ENCODE measurements around the gene LENG9. TPM values are rescaled to one million over a fixed set of nuclear protein-coding genes. Genes with fewer than 3 reads are reported as not detected.

Gene LENG9
- total RNA-seq, 1 donor from 2014 or later: 8.4 TPM

- H3K36me3 Mint-ChIP-seq (ENCODE audit: low read depth): peaks cover 7% of the 10 kb centered on the region
- peaks cover 25% of the 10 kb centered on the region for H3K27me3 Mint-ChIP-seq (ENCODE audit: insufficient read depth)
- intact Hi-C loops (cut with micrococcal nuclease): no loop called here
- peaks cover 16% of the 10 kb centered on the region for H3K4me1 Mint-ChIP-seq (ENCODE audit: low read depth)
- peak overlapping the region; percentile 38 for H3K4me3 Mint-ChIP-seq
- peaks cover 8% of the 10 kb centered on the region for H3K9me3 Mint-ChIP-seq
- peak overlapping the region; percentile 55 for H3K27ac Mint-ChIP-seq
- DNase-seq (ENCODE audit: low spot score): peak; percentile 38
Measured at GRCh38 chr19:54418030-54418929, 45.3 kb downstream of the LENG9 start.

- Mint-ChIP-seq H3K4me3 (no peak overlapping the region), H3K9me3 (peaks cover 9% of the 10 kb centered on the region), H3K27ac (no peak overlapping the region), H3K27me3 (ENCODE audit: insufficient read depth) (peaks cover 27% of the 10 kb centered on the region), H3K36me3 (ENCODE audit: low read depth) (peaks cover 7% of the 10 kb centered on the region), H3K4me1 (ENCODE audit: low read depth) (peaks cover 16% of the 10 kb centered on the region)
- intact Hi-C loops (cut with micrococcal nuclease): no loop called here
- DNase-seq (ENCODE audit: low spot score): no peak
Measured at GRCh38 chr19:54416695-54417491, 46.7 kb downstream of the LENG9 start.

GRCh38 chr19:54415901-54416673 is 47.5 kb downstream of the LENG9 start:
- H3K4me3 Mint-ChIP-seq: no peak overlapping the region
- peaks cover 27% of the 10 kb centered on the region for H3K27me3 Mint-ChIP-seq (ENCODE audit: insufficient read depth)
- peaks cover 7% of the 10 kb centered on the region for H3K36me3 Mint-ChIP-seq (ENCODE audit: low read depth)
- peaks cover 9% of the 10 kb centered on the region for H3K9me3 Mint-ChIP-seq
- DNase-seq (ENCODE audit: low spot score): no peak
- H3K27ac Mint-ChIP-seq: no peak overlapping the region
- peaks cover 16% of the 10 kb centered on the region for H3K4me1 Mint-ChIP-seq (ENCODE audit: low read depth)
- intact Hi-C loops (cut with micrococcal nuclease): no loop called here

- Mint-ChIP-seq H3K27me3 (ENCODE audit: insufficient read depth) (peaks cover 30% of the 10 kb centered on the region), H3K27ac (no peak within 1 kb of the TSS), H3K9me3 (peaks cover 9% of the 10 kb centered on the region), H3K36me3 (ENCODE audit: low read depth) (peaks cover 7% of the 10 kb centered on the region), H3K4me1 (ENCODE audit: low read depth) (peaks cover 16% of the 10 kb centered on the region), H3K4me3 (no peak within 1 kb of the TSS)
- DNase-seq (ENCODE audit: low spot score): no peak
- intact Hi-C loops (cut with micrococcal nuclease): no loop called here
Measured at GRCh38 chr19:54415208-54415900, 48.2 kb downstream of the LENG9 start, which contains the start of gene TTYH1. Gene TTYH1 (plus strand): TSS chr19:54415464. CDS start chr19:54415553, 89 bp downstream.

- H3K36me3 Mint-ChIP-seq (ENCODE audit: low read depth): peaks cover 7% of the 10 kb centered on the region
- peaks cover 31% of the 10 kb centered on the region for H3K27me3 Mint-ChIP-seq (ENCODE audit: insufficient read depth)
- no peak for DNase-seq (ENCODE audit: low spot score)
- no peak overlapping the region for H3K27ac Mint-ChIP-seq
- H3K9me3 Mint-ChIP-seq: peaks cover 9% of the 10 kb centered on the region
- intact Hi-C loops (cut with micrococcal nuclease): no loop called here
- peaks cover 16% of the 10 kb centered on the region for H3K4me1 Mint-ChIP-seq (ENCODE audit: low read depth)
- H3K4me3 Mint-ChIP-seq: no peak overlapping the region
Measured at GRCh38 chr19:54414156-54414555, 49.4 kb downstream of the LENG9 start.

GRCh38 chr19:54412877-54413276 is 50.7 kb downstream of the LENG9 start:
- Mint-ChIP-seq H3K27me3 (ENCODE audit: insufficient read depth) (peaks cover 31% of the 10 kb centered on the region), H3K27ac (no peak overlapping the region), H3K4me1 (ENCODE audit: low read depth) (peaks cover 10% of the 10 kb centered on the region), H3K36me3 (ENCODE audit: low read depth) (peaks cover 7% of the 10 kb centered on the region), H3K9me3 (peaks cover 14% of the 10 kb centered on the region), H3K4me3 (no peak overlapping the region)
- intact Hi-C loops (cut with micrococcal nuclease): no loop called here
- no peak for DNase-seq (ENCODE audit: low spot score)

Other genes with a start within 250 kb of the LENG9 start
- gene LILRB3, start 240.8 kb downstream of the LENG9 start, total RNA-seq: 0.67 and 0.78 TPM in 2 replicates
- gene LILRA6, start 221.0 kb downstream of the LENG9 start, total RNA-seq: 0.27 and 0.36 TPM in 2 replicates
- gene LILRB5, start 206.5 kb downstream of the LENG9 start, total RNA-seq: not detected in 2 replicates
- not detected in 2 replicates for gene LILRB2, start 182.7 kb downstream of the LENG9 start, total RNA-seq
- gene LILRA5, start 150.6 kb downstream of the LENG9 start, total RNA-seq: not detected in 2 replicates
- not detected in 2 replicates for gene LILRA4, start 124.6 kb downstream of the LENG9 start, total RNA-seq
- gene LAIR1, start 98.8 kb downstream of the LENG9 start, total RNA-seq: 9.2 and 9.4 TPM in 2 replicates
- gene TTYH1, start 48.3 kb downstream of the LENG9 start, total RNA-seq: 0.49 and 0.59 TPM in 2 replicates
- 192 and 193 TPM in 2 replicates for gene LENG8, start 14.6 kb downstream of the LENG9 start, total RNA-seq
- gene CDC42EP5, start 9.5 kb upstream of the LENG9 start, total RNA-seq: not detected in 2 replicates
- 45.7 and 49.1 TPM in 2 replicates for gene LAIR2, start 39.1 kb upstream of the LENG9 start, total RNA-seq
- not detected in 2 replicates for gene LILRA2, start 110.0 kb upstream of the LENG9 start, total RNA-seq
- gene LILRA1, start 129.9 kb upstream of the LENG9 start, total RNA-seq: not detected in 2 replicates
- not detected in 2 replicates for gene LILRB1, start 166.7 kb upstream of the LENG9 start, total RNA-seq
- 0.34 TPM in 1 of 2 replicates, not detected in the other for gene LILRB4, start 199.2 kb upstream of the LENG9 start, total RNA-seq